HG02642 (cell line): ENCODE results near the gene DHRS7B.
"Not testable (repeated sequence)": the region's sequence is repeated elsewhere in the genome, so short reads cannot be mapped to it uniquely, and the experiment has no call there.

Experiments
- ATAC-seq: cut with Tn5 transposase; IDR thresholded peaks from one replicate; pipeline ENCODE4 v1.9.1; 2021; ENCODE audit warnings: mild to moderate bottlenecking; ENCODE audit not compliant: unreplicated experiment, poor library complexity

DHRS7B gene

DNA sequence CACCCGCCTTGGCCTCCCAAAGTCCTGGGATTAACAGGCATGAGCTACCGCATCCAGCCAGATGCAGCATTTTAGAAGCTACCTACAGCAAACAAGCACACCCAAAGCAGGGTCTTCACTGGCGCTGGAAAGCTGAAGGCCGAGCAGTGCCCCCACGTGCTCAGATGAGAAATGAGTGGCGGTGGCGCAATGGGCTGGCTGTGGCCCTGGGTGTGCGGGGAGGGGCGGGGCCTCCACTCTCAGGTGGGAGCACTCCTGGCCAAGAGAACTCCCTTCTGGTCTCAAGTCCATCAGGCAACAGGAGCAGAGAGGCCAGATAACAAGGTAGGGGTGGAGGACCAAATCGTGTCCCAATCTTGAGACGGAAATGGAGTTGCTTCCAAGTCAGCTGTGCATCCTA is 75.1 kb downstream of the DHRS7B start:
- no peak for ATAC-seq

GRCh38 chr17:21202512-21202911 is 75.7 kb downstream of the DHRS7B start:
- no peak for ATAC-seq

GRCh38 chr17:21204935-21205334 is 78.2 kb downstream of the DHRS7B start:
- ATAC-seq, result no peak

DNA sequence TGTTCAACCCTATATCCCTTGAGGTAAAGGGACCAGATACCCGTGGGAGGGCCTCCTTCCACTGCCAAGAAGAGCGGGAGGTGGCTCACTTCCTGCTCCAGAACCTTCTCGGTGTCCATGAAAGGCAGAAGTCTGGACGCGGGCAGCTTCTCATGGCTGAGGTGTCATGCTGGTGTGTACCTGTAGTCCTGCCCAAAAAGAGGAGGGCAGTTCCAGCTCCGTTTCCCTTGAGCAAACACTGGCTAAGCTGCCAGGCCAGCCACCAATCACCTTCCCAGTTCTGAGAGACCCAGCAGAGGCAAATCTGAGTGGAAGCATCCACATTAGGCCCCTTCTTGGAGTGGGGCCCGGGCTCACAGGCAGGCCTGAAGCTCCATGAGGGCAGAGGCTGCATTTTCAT is 81.6 kb downstream of the DHRS7B start:
- ATAC-seq, result no peak

GRCh38 chr17:21209511-21210175 is 82.9 kb downstream of the DHRS7B start:
- ATAC-seq, result no peak

DNA sequence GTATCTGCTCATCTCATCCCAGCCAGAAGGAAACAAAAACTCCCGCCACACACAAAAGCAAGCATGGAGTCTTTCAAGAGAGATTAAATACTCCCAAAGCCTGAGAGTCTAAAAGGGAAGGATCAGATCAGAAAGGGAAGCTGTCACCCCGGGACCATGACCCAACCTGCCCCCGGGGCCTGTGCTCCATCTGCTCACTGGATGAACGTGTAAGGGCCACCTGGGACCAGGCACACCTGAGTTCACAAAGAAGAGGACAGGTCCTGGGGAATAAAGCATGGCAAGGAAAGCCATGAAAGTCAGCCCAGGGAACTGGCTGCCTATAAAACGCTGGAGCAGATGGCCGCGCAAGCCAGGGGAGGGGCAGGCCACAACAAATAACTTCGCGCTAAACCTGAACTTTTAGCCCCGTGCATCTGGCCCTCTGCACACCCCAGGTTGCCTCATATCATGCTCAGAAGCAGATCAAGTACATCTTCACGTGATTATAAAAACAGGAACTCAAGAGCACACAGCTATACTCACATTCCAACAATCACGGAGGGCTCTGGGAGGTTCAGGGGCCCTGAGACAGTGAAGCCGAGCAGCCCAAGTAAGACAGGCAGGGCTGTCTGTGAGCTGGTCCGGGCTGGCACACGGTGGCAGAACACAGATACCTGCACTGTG is 83.8 kb downstream of the DHRS7B start:
- ATAC-seq, result no peak

DNA sequence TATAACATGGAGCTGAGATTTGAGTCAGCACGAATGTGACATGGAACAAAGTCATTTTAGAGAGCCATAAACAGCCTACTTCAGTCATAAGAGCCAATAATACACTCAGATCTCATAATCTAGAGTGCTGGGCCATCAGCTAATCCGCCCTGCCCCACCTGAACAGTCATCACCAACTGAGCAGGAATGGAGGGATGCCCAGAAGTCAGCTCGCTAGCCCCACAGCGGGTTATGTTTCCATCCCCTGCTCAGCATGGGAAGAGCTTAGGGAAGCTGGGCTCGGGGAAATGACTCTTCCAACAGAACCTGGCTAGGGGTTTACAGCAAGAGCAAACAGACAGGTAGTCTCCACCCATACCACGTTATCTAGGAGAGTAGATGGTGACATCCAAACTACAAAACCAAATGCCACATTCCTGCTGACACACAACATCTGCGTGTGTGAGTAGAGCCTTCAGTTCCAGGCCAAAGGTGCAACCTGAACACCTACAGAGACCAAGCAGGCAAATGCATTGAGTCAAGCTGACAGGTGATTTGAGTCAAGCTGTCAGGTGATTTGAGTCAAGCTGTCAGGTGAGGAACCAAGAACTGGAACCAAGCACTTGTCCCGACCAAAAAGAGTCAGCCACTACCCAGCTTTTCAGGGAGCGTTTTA is 85.2 kb downstream of the DHRS7B start:
- no peak for ATAC-seq

GRCh38 chr17:21212826-21213637 is 86.3 kb downstream of the DHRS7B start:
- no peak for ATAC-seq

DNA sequence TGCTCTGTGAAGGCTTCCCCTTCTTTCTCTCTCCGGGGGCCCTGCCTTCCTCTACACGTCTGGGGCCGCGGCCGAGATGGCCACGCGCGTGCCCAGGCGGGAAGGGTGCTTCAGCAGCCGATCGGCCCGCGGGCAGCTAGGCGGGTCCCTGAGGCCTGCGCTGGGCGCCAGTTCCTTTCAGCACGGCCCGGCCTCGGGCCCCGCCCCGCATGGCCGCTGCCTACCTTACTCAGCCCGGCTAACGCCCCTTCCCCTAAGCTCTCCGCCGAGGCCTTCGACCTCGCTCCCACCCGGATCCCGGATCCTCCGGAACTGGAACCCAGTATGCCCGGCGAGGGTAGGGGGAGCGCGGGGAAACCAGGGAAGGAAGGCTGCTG is 86.9 kb downstream of the DHRS7B start:
- ATAC-seq, result peak; percentile 11

- ATAC-seq, result peak; percentile 89
Observed at GRCh38 chr17:21214015-21214776, 87.4 kb downstream of the DHRS7B start, which contains the start of gene TMEM11. TSS of gene TMEM11 (minus strand) at chr17:21214161. CDS start at chr17:21214152, 9 bp downstream.

DNA sequence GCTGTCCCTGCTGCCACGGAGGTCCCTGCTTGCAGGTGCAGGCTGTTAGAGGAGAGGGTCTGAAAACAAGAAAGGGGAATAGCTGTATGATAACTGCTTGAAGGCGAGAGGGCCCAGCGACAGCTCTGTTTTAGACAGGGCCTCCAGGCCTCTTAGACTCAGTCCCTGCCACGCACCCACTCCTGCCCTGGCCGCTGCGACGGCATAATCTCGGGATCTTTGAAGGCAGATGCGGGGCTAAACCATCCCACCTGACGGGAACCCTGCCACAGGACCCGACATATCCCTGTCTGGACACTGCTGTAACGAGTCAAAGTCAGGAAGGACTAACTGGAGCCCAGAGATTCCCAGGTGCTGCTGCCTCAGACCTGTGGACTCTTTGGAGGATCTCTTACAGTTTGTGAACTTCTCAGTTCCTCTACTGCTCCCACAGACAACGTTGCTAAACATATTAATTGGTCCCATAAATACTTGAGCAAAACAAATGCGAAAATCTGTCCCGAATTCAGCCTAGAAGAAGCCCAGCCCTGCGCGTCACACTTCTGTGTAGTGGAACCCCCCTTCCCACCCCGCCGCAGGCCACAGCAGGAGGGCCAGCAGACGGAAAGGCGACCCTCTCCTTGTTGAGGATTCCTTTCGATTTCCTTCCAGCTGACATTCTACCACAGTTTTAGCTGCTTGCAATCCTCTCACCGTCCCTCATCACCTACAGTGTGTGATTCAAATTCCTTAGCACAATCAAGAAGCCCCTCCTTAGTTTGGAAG is 88.2 kb downstream of the DHRS7B start:
- ATAC-seq, result peak; percentile 13

- ATAC-seq, result no peak
Observed at GRCh38 chr17:21215935-21216334, 89.2 kb downstream of the DHRS7B start.

- ATAC-seq, result no peak
Observed at GRCh38 chr17:21217346-21217745, 90.6 kb downstream of the DHRS7B start.

GRCh38 chr17:21218101-21218500 is 91.3 kb downstream of the DHRS7B start:
- no peak for ATAC-seq

DNA sequence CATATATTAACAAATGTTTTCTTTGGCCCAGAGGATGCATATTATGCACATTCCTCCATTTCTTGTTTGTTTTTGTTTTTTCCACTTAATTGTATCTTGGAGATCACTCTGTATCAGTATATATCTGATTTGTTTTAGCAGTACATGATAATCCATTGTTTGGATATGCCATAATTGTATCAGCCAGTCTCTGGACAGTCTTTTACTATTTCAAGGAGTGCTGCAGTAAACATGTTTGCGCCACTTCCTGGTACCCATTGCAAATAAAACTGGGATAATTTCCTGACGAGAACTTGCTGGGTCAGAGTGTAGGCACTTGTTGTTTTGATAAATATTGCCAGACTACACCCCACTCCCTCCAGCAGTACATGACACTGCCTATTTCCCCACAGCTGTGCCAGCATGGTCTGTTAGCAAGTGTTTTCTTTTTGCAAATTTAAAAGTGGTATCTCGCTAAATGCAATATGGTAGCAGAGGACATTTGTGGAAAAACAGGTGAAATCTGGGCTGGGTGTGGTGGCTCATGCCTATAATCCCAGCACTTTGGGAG is 92.1 kb downstream of the DHRS7B start:
- no peak for ATAC-seq

GRCh38 chr17:21223086-21223485 is 96.3 kb downstream of the DHRS7B start:
- ATAC-seq, result no peak

GRCh38 chr17:21227277-21227676 is 100.5 kb downstream of the DHRS7B start:
- ATAC-seq, result not testable (repeated sequence)

DNA sequence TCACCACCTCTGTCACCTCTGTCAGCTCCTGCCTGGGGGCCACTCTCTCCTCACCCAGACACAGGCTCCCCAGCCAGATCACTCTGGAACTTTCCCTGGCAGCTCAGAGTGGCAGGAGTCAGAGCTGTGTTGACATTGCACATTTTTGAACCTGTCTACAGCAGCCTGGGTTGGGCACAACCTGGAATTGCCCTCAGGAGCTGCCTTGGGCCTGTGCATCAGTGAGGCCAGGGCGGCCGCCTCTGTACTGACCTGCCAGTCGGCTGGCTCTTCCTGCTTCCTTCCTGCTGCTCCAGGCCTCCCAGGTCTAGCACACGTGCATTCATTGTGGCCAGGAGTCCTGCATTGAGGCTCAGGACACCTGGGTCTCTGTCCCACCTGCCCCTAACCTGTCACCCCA is 101.3 kb downstream of the DHRS7B start:
- ATAC-seq, result no peak

DNA sequence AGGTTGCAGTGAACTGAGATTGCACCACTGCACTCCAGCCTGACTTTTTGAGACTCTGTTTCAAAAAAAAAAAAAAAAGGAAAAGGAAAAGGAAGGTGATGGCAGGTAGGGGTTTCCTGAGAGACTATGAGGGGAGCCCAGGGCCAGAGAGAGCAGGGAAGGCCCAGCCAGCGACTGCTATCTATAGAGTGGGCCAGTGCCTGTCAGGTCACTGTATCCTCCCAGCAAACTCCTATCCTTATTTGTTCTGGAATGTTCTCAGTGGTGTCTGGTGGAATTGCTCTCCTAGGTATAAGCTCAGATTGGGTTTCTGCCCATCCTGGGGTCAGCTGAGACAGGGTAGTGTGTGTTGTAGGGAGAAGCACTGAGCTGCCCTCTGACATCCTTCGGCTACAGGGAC is 102.1 kb downstream of the DHRS7B start:
- no peak for ATAC-seq
